NB4 (cell line): Measurements from ENCODE around the gene PIEZO2.

Experiments used
- POLR2A ChIP-seq: IDR thresholded peaks from 2 replicates; pipeline ENCODE4 v1.6.1; 2011; ENCODE audit warnings: mild to moderate bottlenecking; ENCODE audit not compliant: insufficient read length; ENCODE audit errors: extremely low read depth
- TF ChIP-seq, protein P1 (sequence below): IDR thresholded peaks from one replicate; pipeline ENCODE4 v1.5.1; 2012; ENCODE audit warnings: low read depth, low read length

DNA sequence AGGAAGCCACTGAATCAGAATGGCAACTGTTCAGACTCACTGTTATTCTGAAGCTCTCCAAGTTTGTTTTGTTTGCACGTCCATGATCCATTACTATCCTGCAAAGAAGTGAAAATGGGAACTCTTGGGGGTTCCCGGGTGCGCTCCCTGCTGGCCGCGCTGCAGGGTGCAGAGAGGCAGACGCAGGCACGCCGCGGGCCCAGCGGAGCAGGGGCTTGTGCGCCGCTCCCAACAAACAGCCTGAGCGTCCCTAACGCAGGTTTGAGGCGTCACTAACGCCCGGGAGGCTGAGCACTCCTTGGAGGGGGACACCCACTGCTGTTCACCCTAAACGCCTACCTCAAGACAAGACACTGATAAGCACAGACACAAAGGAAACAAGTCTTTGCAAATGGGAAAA, 14.3 kb upstream of the PIEZO2 start:
- TF ChIP-seq, protein P1, sequence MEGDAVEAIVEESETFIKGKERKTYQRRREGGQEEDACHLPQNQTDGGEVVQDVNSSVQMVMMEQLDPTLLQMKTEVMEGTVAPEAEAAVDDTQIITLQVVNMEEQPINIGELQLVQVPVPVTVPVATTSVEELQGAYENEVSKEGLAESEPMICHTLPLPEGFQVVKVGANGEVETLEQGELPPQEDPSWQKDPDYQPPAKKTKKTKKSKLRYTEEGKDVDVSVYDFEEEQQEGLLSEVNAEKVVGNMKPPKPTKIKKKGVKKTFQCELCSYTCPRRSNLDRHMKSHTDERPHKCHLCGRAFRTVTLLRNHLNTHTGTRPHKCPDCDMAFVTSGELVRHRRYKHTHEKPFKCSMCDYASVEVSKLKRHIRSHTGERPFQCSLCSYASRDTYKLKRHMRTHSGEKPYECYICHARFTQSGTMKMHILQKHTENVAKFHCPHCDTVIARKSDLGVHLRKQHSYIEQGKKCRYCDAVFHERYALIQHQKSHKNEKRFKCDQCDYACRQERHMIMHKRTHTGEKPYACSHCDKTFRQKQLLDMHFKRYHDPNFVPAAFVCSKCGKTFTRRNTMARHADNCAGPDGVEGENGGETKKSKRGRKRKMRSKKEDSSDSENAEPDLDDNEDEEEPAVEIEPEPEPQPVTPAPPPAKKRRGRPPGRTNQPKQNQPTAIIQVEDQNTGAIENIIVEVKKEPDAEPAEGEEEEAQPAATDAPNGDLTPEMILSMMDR, result peak; percentile 78
- TF ChIP-seq POLR2A, result no peak
